ENCODE data around the gene MPRIP. TPM values are rescaled to one million over a fixed set of nuclear protein-coding genes. Genes with fewer than 3 reads are reported as not detected.
A peak's percentile ranks its signal among the peaks of the same experiment; 100 is the strongest.
"Not testable (repeated sequence)": the region's sequence is repeated elsewhere in the genome, so short reads cannot be mapped to it uniquely, and the experiment has no call there.

Gene MPRIP
- total RNA-seq, 1 donor from 2014 or later = 105 TPM

DNA sequence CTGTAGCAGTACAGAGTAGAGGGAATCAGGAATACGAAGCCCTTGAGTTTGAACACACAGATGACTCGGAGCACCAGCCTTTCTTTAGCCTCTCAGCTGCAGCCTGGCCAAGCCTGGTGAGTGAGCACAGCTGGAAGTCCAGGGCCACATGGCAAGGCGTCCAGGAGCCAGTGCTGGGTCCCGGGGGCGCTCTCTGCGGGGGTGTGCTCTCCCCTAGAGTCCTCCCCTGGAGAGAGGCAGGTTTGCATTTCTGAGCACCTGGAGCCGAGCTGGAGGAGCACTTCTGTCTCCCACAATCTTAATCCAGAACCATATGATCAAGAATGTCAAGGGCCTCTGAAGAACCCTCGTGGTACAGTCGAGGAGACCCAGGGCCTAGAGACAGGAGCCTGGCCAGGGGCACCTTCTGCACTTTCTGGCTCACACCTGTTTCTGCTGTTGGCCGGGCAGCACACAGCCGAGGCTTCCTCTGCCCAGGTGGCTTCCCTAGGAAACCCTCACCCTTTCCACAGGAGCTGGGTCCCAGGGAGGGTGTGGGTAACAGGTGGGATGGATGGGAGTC, 85.6 kb downstream of the MPRIP start:
- no peak for DNase-seq

DNA sequence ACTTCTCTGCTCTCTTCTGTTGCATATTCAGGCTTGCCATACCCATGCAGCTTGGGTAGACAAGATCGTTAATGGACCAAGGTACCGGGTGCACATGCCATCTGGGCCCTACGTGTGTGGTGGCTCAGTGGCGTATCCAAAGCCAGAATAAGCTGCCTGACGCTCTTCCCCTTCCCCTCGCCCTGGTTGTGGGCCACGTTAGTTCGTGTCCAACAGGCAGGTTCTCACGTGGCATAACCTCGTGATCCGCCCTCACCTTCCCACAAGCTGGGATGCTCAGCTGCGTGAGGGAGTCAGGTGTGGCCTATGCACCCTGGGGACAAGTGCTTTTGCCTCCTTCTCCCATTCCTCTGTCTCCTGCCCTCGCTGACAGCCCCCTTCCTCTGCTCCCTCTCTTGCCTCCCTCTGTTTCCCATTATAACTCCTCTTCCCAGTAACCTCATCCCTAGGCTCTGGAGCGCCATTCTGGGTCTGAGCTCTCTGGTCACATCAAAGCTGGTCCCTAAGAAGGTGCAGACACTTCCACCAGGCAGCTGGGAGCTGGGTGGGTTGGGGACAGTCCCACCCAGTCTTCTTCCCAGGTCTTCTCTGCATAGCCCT, 86.3 kb downstream of the MPRIP start:
- DNase-seq = no peak

DNA sequence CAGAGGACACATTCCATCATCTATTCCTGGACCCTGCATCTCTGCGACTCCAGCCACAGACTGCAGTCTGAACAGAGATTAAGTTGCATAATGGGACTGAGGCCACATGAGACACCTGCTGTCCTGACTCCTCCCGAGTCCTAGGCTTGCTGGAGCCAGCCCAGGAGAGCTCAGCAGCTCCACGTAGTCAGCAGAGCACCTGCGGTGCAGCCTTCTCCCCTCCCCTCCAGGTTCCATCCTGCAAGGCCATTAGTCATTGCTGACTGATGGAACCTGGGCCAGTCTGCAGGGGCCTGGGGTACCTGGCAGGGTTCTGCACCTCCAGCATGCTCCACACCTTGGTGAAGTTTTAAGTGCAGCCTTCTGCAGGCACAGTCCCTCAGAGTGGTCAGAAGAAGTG, 87.2 kb downstream of the MPRIP start:
- no peak for DNase-seq

DNA sequence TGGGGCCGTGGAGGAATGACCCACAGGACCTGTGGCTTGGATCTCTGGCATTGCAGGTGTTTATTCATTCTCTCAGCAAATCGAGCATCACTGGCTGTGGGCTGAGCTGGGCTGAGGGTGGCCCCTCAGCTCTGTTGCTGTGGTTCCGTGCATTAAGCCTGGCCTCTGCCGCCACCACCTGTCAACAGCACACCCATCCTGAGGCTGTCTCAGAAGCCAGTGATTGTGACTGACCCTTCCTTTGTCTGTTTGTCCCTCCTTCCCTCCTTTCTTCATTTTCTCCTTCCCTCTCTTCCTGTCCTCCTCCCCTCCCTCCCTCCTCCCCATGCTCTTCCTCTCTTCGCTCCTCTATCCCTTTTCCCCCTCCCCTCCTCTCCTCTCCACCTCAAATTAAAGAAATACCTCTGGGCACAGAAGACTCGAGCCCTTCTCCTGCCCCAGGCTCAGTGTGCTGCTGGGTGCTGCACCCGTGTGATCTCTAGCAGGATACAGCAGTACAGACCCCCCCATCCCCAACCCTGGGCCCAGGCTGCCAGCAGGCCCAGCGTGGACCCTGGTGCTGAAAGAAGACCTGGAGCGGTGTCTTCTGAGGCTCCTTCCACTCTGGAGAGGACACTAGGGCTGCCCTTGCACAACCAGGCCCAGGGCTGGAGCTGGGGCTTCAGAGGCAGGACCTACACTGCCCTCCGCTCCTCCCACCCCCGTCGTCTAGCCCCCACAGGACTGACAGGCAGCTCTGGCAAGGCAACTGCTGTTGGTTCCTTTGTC, 88.0 kb downstream of the MPRIP start:
- DNase-seq = no peak

DNA sequence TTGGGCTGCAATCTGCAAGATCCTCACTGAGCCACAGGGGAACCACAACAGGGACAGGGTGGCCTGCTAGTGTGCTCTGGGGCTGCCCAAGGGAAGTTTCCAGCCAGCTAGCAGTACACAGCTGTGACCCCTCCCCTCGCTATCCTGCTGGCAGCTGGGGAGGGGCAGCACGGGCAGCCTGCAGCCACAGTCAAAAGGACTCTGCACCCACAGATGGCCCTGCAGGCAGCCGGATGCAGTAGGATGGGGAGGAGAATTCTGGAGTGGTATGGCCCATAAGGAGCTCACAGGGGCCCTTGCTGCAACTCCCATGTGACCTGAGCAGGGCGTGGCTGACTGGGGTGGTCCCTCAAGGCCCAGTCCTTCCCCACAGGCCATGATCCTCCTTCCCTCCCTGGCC, 89.6 kb downstream of the MPRIP start:
- DNase-seq = no peak

- DNase-seq = no peak
Observed at GRCh38 chr17:17132746-17133145, 90.5 kb downstream of the MPRIP start.

GRCh38 chr17:17134051-17134956, 92.0 kb downstream of the MPRIP start:
- no peak for DNase-seq

DNA sequence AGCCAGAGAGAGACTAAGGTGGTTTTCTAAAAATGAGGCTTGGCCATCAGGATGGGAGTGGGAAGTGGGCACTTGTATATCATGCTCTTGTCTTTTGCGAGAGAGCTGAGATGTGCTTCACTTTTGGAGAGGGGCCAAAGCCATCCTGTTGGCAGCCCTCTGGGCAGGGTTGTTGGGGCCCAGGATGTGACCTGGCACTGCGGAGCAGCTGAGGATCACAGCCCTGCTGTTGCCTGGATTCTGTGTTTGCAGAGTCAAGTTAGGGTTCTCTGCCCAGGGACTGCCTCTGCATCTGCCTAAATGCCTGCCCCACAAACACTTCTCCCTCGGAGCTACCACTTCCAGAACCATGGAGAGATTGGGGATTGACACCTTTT, 92.7 kb downstream of the MPRIP start:
- DNase-seq = no peak

DNA sequence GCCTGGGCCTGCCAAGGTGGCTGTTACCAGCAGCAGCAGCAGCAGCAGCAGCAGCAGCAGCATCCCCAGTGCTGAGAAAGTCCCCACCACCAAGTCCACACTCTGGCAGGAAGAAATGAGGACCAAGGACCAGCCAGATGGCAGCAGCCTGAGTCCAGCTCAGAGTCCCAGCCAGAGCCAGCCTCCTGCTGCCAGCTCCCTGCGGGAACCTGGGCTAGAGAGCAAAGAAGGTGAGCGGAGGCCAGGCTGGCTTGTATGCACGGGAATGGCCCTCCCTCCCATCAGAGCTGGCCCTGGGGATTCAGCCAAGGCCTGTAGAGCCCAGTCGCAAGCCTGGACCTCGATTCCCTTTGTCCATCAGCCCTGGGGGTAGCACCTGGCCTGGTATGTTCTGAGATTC, 94.0 kb downstream of the MPRIP start:
- not testable (repeated sequence) for DNase-seq

DNA sequence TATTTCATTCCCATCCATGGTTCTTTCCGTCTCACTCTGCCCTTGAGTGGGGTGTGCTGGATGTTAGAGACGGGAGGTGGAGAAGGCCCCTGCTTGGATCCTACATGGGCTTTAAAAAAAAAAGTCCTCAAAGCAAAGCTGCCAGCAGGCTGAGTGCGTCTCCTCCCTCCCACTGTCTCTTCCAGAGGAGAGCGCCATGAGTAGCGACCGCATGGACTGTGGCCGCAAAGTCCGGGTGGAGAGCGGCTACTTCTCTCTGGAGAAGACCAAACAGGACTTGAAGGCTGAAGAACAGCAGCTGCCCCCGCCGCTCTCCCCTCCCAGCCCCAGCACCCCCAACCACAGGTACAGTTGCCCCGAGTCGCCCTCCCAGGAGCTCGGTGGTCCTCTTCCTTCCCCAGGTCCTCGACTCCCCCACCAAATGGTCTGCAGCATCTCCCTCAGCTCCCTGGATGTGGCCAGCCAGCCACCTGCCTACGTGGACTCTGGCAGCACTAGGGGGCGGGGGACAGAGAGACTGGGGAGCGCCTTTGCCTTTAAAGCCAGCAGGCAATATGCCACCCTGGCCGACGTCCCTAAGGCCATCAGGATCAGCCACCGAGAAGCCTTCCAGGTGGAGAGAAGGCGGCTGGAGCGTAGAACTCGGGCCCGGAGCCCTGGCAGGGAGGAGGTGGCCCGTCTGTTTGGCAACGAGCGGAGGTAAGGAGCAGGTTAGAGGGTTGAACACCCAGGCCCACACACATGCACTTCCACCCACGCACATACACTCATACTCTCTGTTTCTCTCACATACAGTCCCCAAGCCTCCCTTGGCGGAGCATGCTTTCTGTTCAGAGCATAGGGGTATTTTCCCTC, 95.7 kb downstream of the MPRIP start:
- DNase-seq = no peak

GRCh38 chr17:17139972-17140589, 97.8 kb downstream of the MPRIP start:
- no peak for DNase-seq

- peak; percentile 87 for DNase-seq
Observed at GRCh38 chr17:17140590-17140980, 98.3 kb downstream of the MPRIP start.

DNA sequence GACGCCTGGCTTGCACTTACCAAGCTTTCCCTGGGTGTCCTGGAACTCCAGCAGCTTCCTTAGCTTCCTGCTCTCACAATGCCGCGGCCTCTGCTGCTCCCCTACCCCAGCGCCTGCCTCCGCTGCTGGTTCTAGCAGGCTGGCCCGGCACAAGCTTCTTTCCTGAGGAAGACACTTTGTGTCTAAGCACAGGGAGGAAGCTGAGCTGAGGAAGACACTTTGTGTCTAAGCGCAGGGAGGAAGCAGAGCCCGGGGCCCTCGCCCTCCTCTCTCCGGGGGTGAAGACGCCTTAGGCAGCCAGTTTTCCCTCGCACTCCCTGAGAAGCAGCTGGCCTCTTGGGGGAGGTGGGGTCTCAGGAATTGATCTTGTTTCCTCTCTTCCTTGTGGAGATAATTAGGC, 99.0 kb downstream of the MPRIP start:
- DNase-seq = peak; percentile 35

DNA sequence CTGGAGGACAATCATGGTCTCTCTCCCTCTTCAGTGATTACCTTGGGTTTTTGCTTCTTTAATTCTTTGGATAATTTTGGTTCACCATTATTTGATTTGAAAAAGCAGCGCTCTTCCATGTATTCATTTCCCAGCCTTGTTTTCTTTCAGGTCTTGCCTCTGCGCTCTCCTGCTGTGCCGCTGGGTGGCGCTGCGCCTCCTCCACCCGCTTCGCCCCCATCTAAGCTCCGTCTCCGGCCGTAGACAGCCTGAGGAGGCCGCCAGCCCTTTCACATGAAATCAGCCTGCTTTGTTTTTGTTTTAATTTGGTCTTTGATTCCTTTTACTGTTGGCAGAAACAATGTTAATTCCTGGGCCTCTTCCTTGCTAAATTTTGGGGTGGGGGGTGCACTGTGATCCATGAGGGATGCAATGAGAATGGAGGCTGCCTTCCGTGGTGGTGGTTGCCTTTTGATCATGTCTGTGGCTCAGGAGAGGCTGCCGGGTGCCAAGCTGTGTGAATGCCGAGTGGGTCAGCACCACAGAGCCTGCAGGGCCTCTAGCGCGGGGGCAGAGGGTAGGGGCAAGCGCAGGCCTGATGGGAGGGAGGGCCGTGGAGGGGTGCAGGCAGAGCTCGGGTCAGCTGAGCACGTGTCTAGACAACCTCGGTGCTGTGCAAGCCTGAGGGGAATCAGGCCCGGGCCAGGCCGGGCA, 99.7 kb downstream of the MPRIP start:
- DNase-seq = peak; percentile 83

GRCh38 chr17:17142556-17142955, 100.3 kb downstream of the MPRIP start:
- DNase-seq = no peak

GRCh38 chr17:17143501-17143900, 101.2 kb downstream of the MPRIP start:
- DNase-seq = no peak

DNA sequence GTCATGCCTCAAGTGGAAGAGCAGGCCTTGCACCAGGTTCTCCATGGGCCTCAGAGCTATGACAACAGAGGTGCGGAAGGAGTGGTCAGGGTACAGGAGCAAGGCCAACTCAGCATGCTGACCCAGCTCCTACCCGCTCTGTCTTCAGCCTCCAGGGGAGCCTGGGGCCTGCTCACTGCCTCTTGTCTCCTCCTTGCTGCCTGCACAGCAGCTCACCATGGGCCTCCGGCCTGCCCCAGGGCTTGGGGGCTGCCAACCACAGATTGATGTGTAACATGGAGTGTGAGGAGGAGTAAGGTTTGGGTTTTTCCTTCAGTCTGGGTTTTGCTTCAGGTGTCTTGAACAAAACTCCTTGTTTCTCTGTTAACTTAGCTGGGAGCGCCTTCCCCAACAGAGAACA, 101.8 kb downstream of the MPRIP start:
- DNase-seq = no peak

- no peak for DNase-seq
Observed at GRCh38 chr17:17144916-17145665, 102.8 kb downstream of the MPRIP start.

DNA sequence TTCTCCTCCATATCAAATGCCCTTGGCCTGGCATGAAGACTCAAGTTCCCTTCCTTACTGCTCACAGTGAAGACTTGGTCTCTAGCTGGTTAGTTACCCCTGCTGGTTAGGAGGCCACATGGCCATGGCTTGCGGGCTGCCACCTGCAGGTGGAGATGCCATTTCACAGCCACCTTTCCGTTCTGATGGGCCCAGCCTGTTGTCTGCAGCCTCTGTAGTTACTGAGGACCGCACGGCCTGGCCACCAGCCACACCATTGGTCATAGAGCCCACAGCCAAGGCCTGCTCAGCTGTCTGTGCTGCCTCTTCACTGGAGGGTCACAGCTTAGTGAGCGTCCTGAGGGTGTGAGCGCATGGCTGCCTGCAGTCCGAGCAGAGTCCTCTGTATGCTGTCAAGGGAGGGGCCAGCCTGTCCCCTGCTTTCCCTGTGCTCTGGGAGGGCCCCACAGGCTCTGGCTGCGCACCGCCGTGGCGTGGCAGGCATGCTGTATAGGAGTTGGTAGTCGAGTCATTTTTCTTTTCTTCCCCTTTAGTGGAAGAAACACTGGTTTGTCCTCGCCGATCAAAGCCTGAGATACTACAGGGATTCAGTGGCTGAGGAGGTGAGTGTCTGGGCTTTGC, 104.6 kb downstream of the MPRIP start:
- no peak for DNase-seq

DNA sequence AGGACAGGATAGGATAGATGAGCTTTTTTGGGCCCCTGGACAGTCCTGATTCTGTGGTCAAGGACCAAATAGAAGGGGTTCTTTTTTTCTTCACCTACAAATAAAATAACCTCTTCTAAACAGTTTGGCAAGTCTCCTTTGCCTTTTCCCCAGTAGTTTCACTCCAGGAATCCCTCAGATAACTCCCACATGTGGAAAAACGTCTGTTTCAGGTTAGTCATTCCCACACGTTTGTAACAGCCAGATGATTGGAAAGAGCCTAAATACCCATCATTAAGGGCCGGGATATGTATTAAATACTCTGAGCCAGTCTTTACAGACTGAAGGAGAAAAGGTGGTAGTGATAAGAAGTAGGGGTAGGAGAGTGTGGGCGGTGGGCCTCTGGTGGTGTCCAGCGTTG, 105.6 kb downstream of the MPRIP start:
- DNase-seq = no peak
